Effector memory CD8-positive, alpha-beta T cell (primary cell): ENCODE results near the gene SYT15.

Experiments
- ATAC-seq: fragments of 150-1000 bp; cut with Tn5 transposase; replicated peaks from 2 replicates; pipeline ENCODE4 v1.10.0; 2021; ENCODE audit warnings: mild to moderate bottlenecking, moderate library complexity
- DNase-seq, 3 experiments: peaks; one replicate each; pipeline ENCODE4 v3.0.0; 2021
- H3K27ac Mint-ChIP-seq, 2 donors: one replicate each; pipeline ENCODE4 v1.8.0; 2022; ENCODE audit warnings: mild to moderate bottlenecking in 2 of 2, mixed read lengths in 2 of 2, moderate library complexity in 2 of 2
- H3K27me3 Mint-ChIP-seq, 2 donors: one replicate each; pipeline ENCODE4 v1.8.0; 2022; ENCODE audit warnings: mixed read lengths in 2 of 2
- H3K36me3 Mint-ChIP-seq: one replicate; pipeline ENCODE4 v1.8.0; 2022; ENCODE audit warnings: mild to moderate bottlenecking, moderate library complexity, mixed read lengths; ENCODE audit not compliant: insufficient read depth
- H3K4me1 Mint-ChIP-seq, 2 donors: one replicate each; pipeline ENCODE4 v1.8.0; 2022; ENCODE audit warnings: low read depth in 2 of 2, mixed read lengths in 2 of 2
- H3K4me3 Mint-ChIP-seq, 2 donors: one replicate each; pipeline ENCODE4 v1.8.0; 2022; ENCODE audit warnings: mild to moderate bottlenecking in 2 of 2, mixed read lengths in 2 of 2, moderate library complexity in 2 of 2
- H3K9me3 Mint-ChIP-seq, 2 donors: one replicate each; pipeline ENCODE4 v1.8.0; 2022; ENCODE audit warnings: mixed read lengths in 2 of 2

Gene SYT15

DNA sequence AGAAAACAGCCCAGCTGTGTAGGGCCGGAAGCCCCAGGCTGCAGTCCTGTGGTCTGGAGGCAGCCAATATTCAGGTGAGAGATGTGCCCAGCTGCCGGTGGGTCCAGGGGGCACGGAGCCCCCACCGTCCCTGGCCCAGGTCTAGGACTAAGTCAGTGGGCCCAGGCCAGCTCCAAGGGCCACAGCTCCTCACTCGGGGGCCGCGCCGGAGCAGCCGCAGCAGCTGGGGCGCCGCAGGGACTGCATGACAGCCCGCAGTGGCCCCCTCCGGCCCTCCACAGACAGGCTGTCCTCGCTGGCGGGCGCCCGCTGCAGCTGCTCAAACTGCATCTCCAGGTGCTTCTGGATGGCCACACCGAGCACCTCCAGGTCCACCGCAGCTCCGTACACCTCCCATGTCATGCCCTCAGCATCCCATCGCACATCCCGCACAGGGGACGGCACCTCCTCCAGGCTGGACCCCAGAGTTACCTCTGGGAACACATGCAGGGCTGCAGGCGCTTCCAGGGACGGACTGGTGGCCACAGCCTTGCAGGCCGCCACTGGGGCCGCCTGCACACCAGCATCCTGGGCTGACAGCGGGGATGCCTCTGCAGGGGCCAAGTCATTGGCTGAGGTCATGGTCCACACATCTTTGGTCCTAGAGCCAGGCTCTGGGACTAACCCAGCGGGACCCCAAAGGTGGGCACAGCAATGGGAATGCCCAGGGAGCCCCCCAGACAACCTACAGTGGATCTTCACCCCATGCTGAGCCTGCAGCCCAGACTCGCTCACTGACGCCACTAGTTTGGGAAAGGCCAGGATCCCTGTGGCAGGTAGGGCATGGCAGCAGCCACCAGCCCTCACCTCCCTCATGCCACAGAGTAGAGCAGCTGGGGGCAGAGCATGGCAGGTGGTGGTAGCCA is 29.5 kb upstream of the SYT15 start:
- Mint-ChIP-seq H3K9me3 (no peaks in the 10 kb centered on the region), H3K27ac (no peak overlapping the region), H3K27me3 (peaks cover 0 to 7% of the 10 kb centered on the region in 2 donors), H3K4me1 (no peaks in the 10 kb centered on the region), H3K36me3 (no peaks in the 10 kb centered on the region), H3K4me3 (no peak overlapping the region)
- ATAC-seq (no peak), DNase-seq (no peak)

DNA sequence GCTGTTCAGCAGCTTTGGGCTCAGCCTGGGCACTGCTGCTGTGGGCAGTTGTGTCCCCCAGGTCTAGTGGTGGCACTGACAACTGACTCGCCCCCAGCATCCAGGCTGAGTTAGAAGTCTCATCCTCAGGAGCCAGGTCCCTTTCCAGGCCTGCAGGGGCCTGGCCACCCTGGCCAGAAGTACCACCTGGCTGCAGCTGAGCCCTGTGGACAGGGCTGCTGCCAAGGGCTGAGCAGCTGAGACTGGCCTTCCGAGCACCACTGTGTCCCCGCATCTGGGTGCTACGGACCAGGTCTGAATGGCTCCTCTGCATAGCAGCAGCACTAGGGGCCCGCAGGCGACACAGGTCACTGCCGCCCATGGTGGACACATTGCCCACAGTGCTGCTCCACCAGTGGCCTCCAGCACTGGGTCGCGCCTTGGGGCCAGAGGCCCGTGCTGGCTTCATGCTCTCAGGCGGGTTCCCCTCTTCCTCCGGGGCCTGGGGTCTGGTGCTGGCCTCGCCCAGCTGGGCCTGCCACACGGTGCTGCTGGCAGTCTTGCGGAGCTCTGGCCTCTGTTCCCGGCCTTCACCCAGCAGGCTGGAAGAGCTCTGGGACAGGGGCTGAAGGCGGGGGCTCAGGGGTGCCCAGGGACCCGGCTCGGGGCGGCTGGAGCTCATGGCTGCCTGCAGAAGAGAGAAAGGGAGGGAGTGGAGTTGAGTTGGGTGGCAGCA is 28.7 kb upstream of the SYT15 start:
- no peaks in the 10 kb centered on the region for H3K4me1 Mint-ChIP-seq
- H3K9me3 Mint-ChIP-seq = no peaks in the 10 kb centered on the region

DNA sequence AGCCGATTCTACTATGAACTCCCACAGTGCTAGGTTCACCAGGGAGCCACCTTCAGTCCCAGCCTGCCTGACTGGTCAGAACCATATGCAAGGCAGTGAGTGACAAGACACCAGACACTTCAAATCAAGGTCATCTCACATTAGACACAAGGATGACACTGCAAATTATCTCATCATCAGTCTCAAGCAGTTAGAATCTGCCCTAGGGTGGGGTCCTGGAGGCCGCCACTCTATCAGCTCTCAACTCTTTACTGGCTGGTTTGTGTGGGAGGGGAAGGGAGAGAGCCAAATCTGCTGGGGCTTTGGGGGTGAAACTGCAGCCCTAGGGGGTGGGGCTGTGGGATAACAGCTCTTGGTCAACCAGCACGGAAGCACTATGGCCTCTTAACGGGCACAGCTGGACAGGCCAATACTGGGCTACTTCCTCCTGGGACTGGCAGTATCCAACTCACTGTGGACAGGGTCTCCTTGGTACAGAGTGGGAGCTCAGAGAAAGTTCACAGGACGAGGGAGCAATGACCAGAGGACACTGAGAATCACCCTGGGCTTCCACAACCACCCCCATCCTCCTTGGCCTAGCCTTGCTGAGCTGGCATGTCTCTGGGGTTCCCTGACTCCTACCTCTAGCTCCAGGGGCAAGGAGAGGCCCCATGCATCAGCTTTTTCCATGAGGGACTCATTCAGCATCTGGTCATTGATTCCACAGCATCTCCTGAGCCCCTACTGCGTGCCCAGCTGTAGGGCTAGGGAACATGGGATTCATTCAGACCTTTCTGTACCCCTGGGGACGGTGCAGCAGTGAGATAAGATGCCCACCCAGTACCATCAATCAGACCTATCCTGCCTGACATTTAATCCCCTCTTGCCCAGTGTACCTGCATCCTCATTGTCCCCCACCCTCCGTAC is 27.9 kb upstream of the SYT15 start:
- Mint-ChIP-seq H3K27ac (no peak overlapping the region), H3K4me1 (peaks cover 0 to 3% of the 10 kb centered on the region in 2 donors), H3K36me3 (no peaks in the 10 kb centered on the region), H3K4me3 (no peak overlapping the region), H3K9me3 (no peaks in the 10 kb centered on the region), H3K27me3 (no peaks in the 10 kb centered on the region)
- DNase-seq (peak in 1 of 3 experiments; percentile 0), ATAC-seq (no peak)

More for the DNA sequence above, 28.7 kb upstream of the SYT15 start:
- DNase-seq = no peak
- Mint-ChIP-seq H3K27me3 (no peaks in the 10 kb centered on the region), H3K4me3 (no peak overlapping the region), H3K27ac (no peak overlapping the region), H3K36me3 (no peaks in the 10 kb centered on the region)
- no peak for ATAC-seq

DNA sequence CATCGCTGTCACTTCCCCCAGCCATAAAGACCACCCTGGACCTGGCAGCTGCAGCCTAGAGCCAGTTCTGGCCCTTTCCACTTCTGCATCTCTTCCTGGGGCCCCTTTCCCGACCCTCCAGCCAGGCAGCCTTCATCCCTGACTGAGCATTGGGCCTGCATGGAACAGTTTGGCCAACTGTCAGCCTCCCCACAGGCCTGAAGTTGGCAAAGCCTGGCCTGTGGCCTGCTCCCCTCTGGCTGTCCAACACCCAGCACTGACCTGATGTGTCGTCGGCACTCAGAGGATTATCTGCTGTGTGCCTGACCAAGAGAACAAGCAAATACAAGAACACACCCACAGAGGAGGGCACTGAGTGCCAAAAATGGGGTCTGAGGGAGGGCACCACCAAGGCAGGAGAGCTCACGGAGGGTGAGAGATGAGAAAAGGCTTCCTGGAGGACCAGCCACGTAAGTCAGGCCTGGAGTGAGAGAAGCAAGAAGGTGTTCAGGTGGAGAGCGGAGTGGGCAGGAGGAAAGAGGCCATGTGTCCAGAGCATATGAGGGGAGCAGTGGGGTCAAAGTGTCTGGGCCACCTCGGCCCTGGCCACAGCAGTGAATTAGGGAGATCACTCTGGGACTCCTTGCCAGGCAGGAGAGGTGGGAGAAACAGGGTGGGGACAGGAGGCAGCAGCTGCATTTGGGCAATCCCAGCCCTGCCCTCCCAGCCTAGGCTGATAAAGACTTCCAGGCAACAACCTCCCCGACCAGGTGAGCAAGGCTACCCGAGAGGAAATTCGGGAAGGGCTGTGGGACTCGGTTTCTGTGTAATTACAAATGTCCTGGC is 27.0 kb upstream of the SYT15 start:
- ATAC-seq (no peak), DNase-seq (peak in 2 of 3 experiments; percentile 0 to 1)
- peaks cover under 1 to 3% of the 10 kb centered on the region in 2 donors for H3K4me1 Mint-ChIP-seq
- H3K4me3 Mint-ChIP-seq = no peak overlapping the region
- no peaks in the 10 kb centered on the region for H3K36me3 Mint-ChIP-seq
- no peaks in the 10 kb centered on the region for H3K9me3 Mint-ChIP-seq
- no peak overlapping the region for H3K27ac Mint-ChIP-seq
- no peaks in the 10 kb centered on the region for H3K27me3 Mint-ChIP-seq

DNA sequence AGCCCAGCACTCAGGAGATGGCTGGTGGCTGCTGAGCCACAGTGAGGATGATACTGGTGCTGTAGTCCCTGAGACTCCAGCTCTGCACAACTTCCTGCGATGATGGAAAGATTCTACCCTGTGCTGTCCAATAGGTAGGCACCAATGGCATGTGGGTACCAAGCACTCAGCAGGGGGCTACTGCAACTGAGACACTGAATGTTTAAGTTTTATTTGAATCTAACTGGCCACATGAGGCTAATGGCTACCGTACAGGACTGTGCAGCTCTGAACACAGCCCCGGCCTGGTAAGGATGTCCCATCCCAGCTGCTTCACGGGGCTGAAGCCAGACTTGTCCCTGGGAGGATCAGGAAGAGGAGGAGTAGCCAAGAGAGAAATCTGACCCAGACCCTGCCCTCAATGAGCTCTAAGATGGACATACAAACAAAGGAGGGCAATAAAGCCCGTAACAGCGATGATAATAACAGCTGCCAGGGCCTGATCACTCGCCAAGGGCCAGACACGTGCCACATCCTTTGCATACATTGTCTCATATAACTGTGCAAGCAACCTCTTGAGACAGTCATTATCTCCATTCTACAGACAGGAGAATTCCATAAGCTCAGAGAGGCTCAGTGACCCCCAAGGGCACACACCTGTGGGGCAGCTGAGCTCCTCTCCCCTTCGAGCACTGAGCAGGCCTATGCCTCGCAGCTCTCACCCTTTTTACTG is 26.2 kb upstream of the SYT15 start:
- no peaks in the 10 kb centered on the region for H3K36me3 Mint-ChIP-seq
- H3K9me3 Mint-ChIP-seq = no peaks in the 10 kb centered on the region
- H3K4me3 Mint-ChIP-seq = no peak overlapping the region
- ATAC-seq (no peak), DNase-seq (peak in 1 of 3 experiments; percentile 1)
- H3K27ac Mint-ChIP-seq = no peak overlapping the region
- H3K4me1 Mint-ChIP-seq = peaks cover 3 to 6% of the 10 kb centered on the region in 2 donors
- no peaks in the 10 kb centered on the region for H3K27me3 Mint-ChIP-seq

DNA sequence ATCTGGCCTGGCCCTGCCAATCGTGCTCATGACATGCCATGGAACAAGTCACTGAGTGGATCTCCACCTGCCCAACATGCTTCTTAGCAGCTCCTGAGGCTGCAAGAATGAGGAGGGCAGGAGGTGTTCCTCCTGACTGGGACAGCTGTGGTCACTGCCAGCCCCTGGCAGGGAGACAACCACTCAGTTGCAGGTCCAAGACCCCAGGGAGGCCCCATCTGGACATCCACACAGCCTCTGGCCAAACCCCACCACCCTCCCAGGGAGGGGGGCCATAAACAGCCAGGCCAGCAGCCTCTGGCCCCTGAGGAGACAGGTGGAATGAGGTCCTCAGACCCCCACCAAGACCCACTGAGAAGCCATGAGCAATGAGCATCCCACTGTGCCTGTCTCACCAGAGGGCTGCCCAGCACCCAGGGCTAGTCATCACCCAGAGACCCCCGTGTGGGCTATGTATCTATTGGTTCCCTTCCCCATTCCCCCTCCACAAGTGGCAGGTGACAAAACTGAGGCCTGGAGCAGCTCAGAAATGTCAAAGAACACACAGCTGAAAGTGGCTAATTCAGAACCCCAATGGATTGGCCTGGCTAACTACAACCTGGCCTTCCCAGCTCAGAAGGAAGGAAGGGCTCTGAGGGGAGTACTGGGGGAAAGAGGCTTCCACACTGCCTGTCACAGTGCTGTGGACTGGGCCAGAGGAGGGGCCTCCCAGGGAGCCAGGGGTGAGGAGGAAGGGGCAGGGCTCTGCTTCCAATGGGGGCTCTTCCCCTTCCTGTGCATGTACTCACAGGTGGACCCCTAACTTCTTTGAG is 25.5 kb upstream of the SYT15 start:
- H3K9me3 Mint-ChIP-seq = no peaks in the 10 kb centered on the region
- no peaks in the 10 kb centered on the region for H3K36me3 Mint-ChIP-seq
- H3K27me3 Mint-ChIP-seq = no peaks in the 10 kb centered on the region
- no peak for ATAC-seq
- no peak overlapping the region for H3K4me3 Mint-ChIP-seq
- no peak overlapping the region for H3K27ac Mint-ChIP-seq
- DNase-seq = peak in 2 of 3 experiments; percentile 0 to 1
- peaks cover 3 to 8% of the 10 kb centered on the region in 2 donors for H3K4me1 Mint-ChIP-seq

DNA sequence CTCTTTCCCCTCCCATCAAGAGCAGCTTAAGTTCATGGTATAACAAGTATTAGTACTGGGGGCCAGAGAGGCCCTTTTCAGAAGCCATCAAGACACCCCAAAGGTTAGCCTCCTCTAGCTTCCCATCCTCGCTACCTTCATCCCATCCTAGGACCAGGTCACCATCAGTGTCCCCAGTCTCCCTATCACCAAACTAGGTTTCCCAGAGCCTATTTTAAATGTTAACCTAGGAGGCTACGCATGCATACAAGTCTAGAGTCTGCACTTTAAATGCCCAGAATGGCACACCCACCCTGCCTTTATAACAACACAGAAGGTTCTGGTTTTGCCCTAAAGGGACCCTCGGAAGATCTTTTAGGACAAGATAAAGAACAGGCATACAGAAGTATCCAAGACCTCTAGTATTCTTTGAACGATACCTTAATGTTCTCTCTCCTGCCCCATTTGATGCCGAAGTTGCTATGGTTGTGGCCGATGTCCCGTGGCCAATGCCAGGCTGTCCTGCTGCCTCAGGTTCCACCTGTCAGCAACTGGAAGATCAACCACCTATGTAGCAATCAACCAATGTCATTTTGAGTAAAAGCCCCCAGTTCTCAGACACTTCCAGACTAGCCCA is 24.7 kb upstream of the SYT15 start:
- ATAC-seq (no peak), DNase-seq (peak in 1 of 3 experiments; percentile 1)
- H3K36me3 Mint-ChIP-seq = no peaks in the 10 kb centered on the region
- H3K9me3 Mint-ChIP-seq = no peaks in the 10 kb centered on the region
- no peaks in the 10 kb centered on the region for H3K27me3 Mint-ChIP-seq
- no peak overlapping the region for H3K27ac Mint-ChIP-seq
- H3K4me3 Mint-ChIP-seq = no peak overlapping the region
- H3K4me1 Mint-ChIP-seq = peaks cover 3 to 8% of the 10 kb centered on the region in 2 donors

DNA sequence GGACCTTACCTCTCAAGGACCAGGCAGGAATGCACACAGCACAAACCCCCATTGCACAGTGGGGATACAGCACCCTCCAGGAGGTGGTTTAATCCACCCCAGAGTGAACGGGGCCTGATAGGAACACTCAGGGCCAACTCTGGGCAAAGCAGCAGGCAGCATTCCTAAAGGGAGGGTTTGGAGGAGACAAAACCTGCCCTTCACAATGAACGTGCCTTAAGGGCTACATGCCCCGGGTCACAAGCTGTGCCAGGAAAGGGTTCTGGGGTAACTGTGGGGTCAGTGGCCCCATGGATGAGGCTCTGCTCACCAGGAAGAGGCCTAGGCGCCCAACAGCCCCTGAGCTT is 23.6 kb upstream of the SYT15 start:
- DNase-seq (peak in 1 of 3 experiments; percentile 0), ATAC-seq (no peak)
- no peak overlapping the region for H3K4me3 Mint-ChIP-seq
- H3K36me3 Mint-ChIP-seq = no peaks in the 10 kb centered on the region
- H3K4me1 Mint-ChIP-seq = peaks cover 3 to 8% of the 10 kb centered on the region in 2 donors
- H3K9me3 Mint-ChIP-seq = no peaks in the 10 kb centered on the region
- no peaks in the 10 kb centered on the region for H3K27me3 Mint-ChIP-seq
- no peak overlapping the region for H3K27ac Mint-ChIP-seq

DNA sequence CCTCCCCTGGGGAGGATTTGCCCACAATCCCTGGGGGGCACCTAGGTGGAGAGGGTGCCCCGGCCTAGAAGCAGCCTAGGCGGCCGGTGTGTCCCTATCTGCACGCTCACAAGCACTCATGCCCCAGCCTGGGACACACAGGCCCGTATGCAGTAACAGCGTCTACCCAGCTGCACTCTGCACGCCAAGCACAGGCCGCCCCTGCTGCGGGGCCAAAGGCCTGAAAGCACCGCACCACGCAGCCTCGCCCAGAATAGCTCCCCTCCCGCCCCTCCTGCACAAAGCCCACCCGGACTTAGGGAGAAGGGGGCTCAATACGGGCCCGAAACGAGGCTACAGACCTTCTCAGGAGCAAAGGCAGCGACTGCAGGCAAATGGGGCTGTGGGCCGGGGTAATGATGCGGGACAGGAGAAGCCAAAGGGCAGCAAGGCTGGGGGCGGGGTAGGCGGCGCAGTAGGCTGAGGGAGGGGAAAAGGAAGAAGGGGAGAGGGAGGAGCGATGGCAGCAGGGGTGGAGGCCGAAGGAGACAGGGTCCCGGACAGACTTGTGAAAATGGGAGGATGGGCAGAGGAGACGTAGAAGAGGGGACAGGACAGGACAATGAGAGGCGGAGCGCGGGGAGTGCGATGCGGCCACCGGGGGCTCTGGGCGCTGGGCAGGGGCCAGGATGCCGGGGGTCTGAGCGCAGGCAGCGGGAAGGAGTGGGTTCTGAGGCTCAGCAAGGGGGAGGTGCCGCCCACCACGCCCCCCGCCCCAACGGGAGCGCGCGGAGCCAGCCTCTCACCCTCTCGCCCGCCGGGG is 23.0 kb upstream of the SYT15 start:
- peak in 2 of 3 experiments; percentile 0 to 2 for DNase-seq
- ATAC-seq = no peak
- no peaks in the 10 kb centered on the region for H3K9me3 Mint-ChIP-seq

DNA sequence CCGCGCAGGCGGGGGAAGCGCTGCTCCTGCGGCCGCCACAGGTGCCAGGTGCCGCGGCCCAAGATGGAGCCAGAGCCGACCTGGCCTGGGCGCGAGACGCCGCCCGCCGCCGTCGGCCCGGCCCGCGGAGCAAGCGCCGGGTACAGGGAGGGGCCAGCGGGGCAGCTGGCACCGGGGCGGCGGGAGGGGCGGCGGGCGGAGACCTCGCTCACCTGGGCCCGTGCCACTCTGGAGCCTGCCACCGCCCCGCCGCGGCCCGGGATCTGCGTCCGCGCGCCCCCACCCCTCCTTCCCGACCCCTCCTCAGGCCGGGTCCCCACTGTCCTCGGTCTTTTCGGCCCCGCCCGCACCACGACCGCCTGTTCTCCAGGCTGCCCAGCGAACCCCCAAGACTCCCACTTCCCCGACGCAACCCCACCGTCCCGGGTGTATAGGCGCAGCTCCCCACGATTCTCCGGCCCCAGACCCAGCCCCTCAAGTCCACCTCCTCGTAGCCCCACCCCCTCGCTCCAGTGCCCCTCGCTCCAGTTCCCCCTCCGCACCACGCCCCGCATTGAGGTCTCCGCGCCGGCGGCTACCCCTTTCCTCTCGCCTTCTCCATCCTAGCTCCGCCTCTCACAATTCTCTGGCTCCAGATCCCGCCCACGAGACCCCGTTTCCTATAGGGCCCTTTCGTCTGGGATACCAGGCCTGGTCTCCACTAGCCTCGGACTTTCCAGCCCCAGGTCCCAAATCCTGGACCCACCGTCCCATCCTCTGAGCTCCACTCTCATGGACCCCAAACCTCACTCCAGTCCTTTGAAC is 22.2 kb upstream of the SYT15 start, which contains the start of gene GPRIN2:
GPRIN2 (minus strand) TSS at position 144 of the 804 bp plus-strand sequence. CDS start 5,922 bp downstream, outside the sequence.
- H3K36me3 Mint-ChIP-seq = no peaks in the 10 kb centered on the region
- ATAC-seq = peak; percentile 16

More for the DNA sequence above, 23.0 kb upstream of the SYT15 start:
- Mint-ChIP-seq H3K4me1 (peaks cover 3 to 8% of the 10 kb centered on the region in 2 donors), H3K4me3 (peak overlapping the region in 1 of 2 donors; percentile 33), H3K27me3 (no peaks in the 10 kb centered on the region), H3K36me3 (no peaks in the 10 kb centered on the region), H3K27ac (no peak overlapping the region)

More for the DNA sequence above, 22.2 kb upstream of the SYT15 start, which contains the start of gene GPRIN2:
- H3K4me1 Mint-ChIP-seq = peaks cover 3 to 8% of the 10 kb centered on the region in 2 donors
- H3K4me3 Mint-ChIP-seq = peak within 1 kb of the TSS; percentile 43 to 72
- no peaks in the 10 kb centered on the region for H3K27me3 Mint-ChIP-seq
- DNase-seq = peak in 1 of 3 experiments; percentile 0
- no peak within 1 kb of the TSS for H3K27ac Mint-ChIP-seq
- no peaks in the 10 kb centered on the region for H3K9me3 Mint-ChIP-seq
